ENCODE data around the gene C3orf33.

C3orf33 gene

GRCh38 chr3:155753038-155753639, 52.9 kb downstream of the C3orf33 start:
- H3K4me3 Mint-ChIP-seq, result no peak overlapping the region
- peak; percentile 31 to 49 (median 33) for TF ChIP-seq CTCF (IDR thresholded peaks at IDR 0.05; ENCODE audit: unreplicated experiment in 3 of 3)
- H3K9me3 Mint-ChIP-seq, result no peaks in the 10 kb centered on the region
- peaks cover 11% of the 10 kb centered on the region for H3K4me1 Mint-ChIP-seq
- H3K27me3 Mint-ChIP-seq (ENCODE audit: low read depth), result peaks cover 4% of the 10 kb centered on the region
- H3K27ac Mint-ChIP-seq, result no peak overlapping the region
- H3K36me3 Mint-ChIP-seq (ENCODE audit: low read depth), result no peaks in the 10 kb centered on the region

GRCh38 chr3:155748611-155749365, 57.3 kb downstream of the C3orf33 start:
- no peak for TF ChIP-seq CTCF (IDR thresholded peaks at IDR 0.05; ENCODE audit: unreplicated experiment in 3 of 3)
- H3K27ac Mint-ChIP-seq, result peak overlapping the region in 2 of 3 experiments; percentile 48 to 90
- H3K9me3 Mint-ChIP-seq, result no peaks in the 10 kb centered on the region
- H3K36me3 Mint-ChIP-seq (ENCODE audit: low read depth), result no peaks in the 10 kb centered on the region
- peaks cover 30% of the 10 kb centered on the region for H3K4me1 Mint-ChIP-seq
- H3K4me3 Mint-ChIP-seq, result no peak overlapping the region
- H3K27me3 Mint-ChIP-seq (ENCODE audit: low read depth), result peaks cover 44% of the 10 kb centered on the region

- TF ChIP-seq CTCF (IDR thresholded peaks at IDR 0.05; ENCODE audit: unreplicated experiment in 3 of 3), result no peak
- peaks cover 30% of the 10 kb centered on the region for H3K4me1 Mint-ChIP-seq
- no peaks in the 10 kb centered on the region for H3K36me3 Mint-ChIP-seq (ENCODE audit: low read depth)
- peak overlapping the region in 1 of 3 experiments; percentile 83 for H3K27ac Mint-ChIP-seq
- no peaks in the 10 kb centered on the region for H3K9me3 Mint-ChIP-seq
- H3K4me3 Mint-ChIP-seq, result no peak overlapping the region
- H3K27me3 Mint-ChIP-seq (ENCODE audit: low read depth), result peaks cover 53% of the 10 kb centered on the region
These were observed 58.2 kb downstream of the C3orf33 start for GRCh38 chr3:155747946-155748290.

- no peaks in the 10 kb centered on the region for H3K9me3 Mint-ChIP-seq
- H3K36me3 Mint-ChIP-seq (ENCODE audit: low read depth), result no peaks in the 10 kb centered on the region
- peak overlapping the region in 2 of 3 experiments; percentile 43 to 53 for H3K4me3 Mint-ChIP-seq
- H3K27me3 Mint-ChIP-seq (ENCODE audit: low read depth), result peaks cover 58% of the 10 kb centered on the region
- no peak for TF ChIP-seq CTCF (IDR thresholded peaks at IDR 0.05; ENCODE audit: unreplicated experiment in 3 of 3)
- peaks cover 32% of the 10 kb centered on the region for H3K4me1 Mint-ChIP-seq
- peak overlapping the region in 1 of 3 experiments; percentile 83 for H3K27ac Mint-ChIP-seq
These were observed 58.7 kb downstream of the C3orf33 start for GRCh38 chr3:155747286-155747945.

- TF ChIP-seq CTCF (IDR thresholded peaks at IDR 0.05; ENCODE audit: unreplicated experiment in 3 of 3), result no peak
- Mint-ChIP-seq H3K36me3 (ENCODE audit: low read depth) (no peaks in the 10 kb centered on the region), H3K4me1 (peaks cover 35% of the 10 kb centered on the region), H3K27ac (peak overlapping the region in 1 of 3 experiments; percentile 83), H3K4me3 (peak overlapping the region; percentile 28 to 49 (median 48)), H3K9me3 (no peaks in the 10 kb centered on the region), H3K27me3 (ENCODE audit: low read depth) (peaks cover 60% of the 10 kb centered on the region)
These were observed 59.4 kb downstream of the C3orf33 start for GRCh38 chr3:155746703-155747102.
